Effector memory CD4-positive, alpha-beta T cell (primary cell): ENCODE results near the gene MAGI3.

Experiments used
- DNase-seq, 3 donors: peaks; one replicate each; pipeline ENCODE4 v3.0.0-alpha.2; 2020
- H3K27ac ChIP-seq: 2 replicates; pipeline ENCODE4 v1.7.0; 2013; ENCODE audit warnings: mild to moderate bottlenecking, low read length, moderate library complexity; ENCODE audit not compliant: insufficient read depth, poor library complexity, severe bottlenecking
- H3K27me3 ChIP-seq: replicated peaks from 2 replicates; pipeline ENCODE4 v1.7.0; 2013; ENCODE audit warnings: mild to moderate bottlenecking, low read length; ENCODE audit not compliant: insufficient read depth, control insufficient read depth, poor library complexity, severe bottlenecking
- H3K36me3 ChIP-seq: 2 replicates; pipeline ENCODE4 v1.7.0; 2013; ENCODE audit warnings: mild to moderate bottlenecking, low read length, moderate library complexity; ENCODE audit not compliant: control insufficient read depth, insufficient read depth
- H3K4me1 ChIP-seq: 2 replicates; pipeline ENCODE4 v1.7.0; 2013; ENCODE audit warnings: low read length, mild to moderate bottlenecking; ENCODE audit not compliant: control insufficient read depth, insufficient read depth, poor library complexity, severe bottlenecking
- H3K4me3 ChIP-seq: 2 replicates; pipeline ENCODE4 v1.7.0; 2013; ENCODE audit warnings: low read length, low read depth, mild to moderate bottlenecking; ENCODE audit not compliant: insufficient read depth, poor library complexity, severe bottlenecking
- H3K9me3 ChIP-seq: 2 replicates; pipeline ENCODE4 v1.7.0; 2013; ENCODE audit warnings: mild to moderate bottlenecking, low read length, moderate library complexity; ENCODE audit not compliant: control insufficient read depth

Gene MAGI3

GRCh38 chr1:113674591-113674990 lies 284.3 kb downstream of the MAGI3 start:
- Histone ChIP-seq H3K4me1 (no peaks in the 10 kb centered on the region), H3K27me3 (no peaks in the 10 kb centered on the region), H3K4me3 (no peak overlapping the region), H3K27ac (no peak overlapping the region), H3K9me3 (no peaks in the 10 kb centered on the region), H3K36me3 (no peaks in the 10 kb centered on the region)
- no peak for DNase-seq

GRCh38 chr1:113675302-113675701 lies 285.0 kb downstream of the MAGI3 start:
- H3K27ac ChIP-seq = no peak overlapping the region
- no peaks in the 10 kb centered on the region for H3K4me1 ChIP-seq
- H3K36me3 ChIP-seq = no peaks in the 10 kb centered on the region
- H3K4me3 ChIP-seq = no peak overlapping the region
- no peaks in the 10 kb centered on the region for H3K9me3 ChIP-seq
- no peak for DNase-seq
- H3K27me3 ChIP-seq = no peaks in the 10 kb centered on the region

GRCh38 chr1:113676524-113676923 lies 286.2 kb downstream of the MAGI3 start:
- Histone ChIP-seq H3K9me3 (no peaks in the 10 kb centered on the region), H3K27ac (no peak overlapping the region), H3K36me3 (no peaks in the 10 kb centered on the region), H3K4me1 (no peaks in the 10 kb centered on the region), H3K27me3 (no peaks in the 10 kb centered on the region), H3K4me3 (no peak overlapping the region)
- no peak for DNase-seq

GRCh38 chr1:113677250-113678158 lies 287.2 kb downstream of the MAGI3 start:
- no peaks in the 10 kb centered on the region for H3K36me3 ChIP-seq
- DNase-seq = no peak

GRCh38 chr1:113678159-113678469 lies 287.8 kb downstream of the MAGI3 start:
- Histone ChIP-seq H3K27ac (no peak overlapping the region), H3K27me3 (no peaks in the 10 kb centered on the region), H3K9me3 (no peaks in the 10 kb centered on the region), H3K4me3 (no peak overlapping the region), H3K4me1 (no peaks in the 10 kb centered on the region), H3K36me3 (no peaks in the 10 kb centered on the region)
- DNase-seq = no peak

More at GRCh38 chr1:113677250-113678158, 287.2 kb downstream of the MAGI3 start:
- no peak overlapping the region for H3K27ac ChIP-seq
- no peaks in the 10 kb centered on the region for H3K4me1 ChIP-seq
- no peak overlapping the region for H3K4me3 ChIP-seq
- H3K27me3 ChIP-seq = no peaks in the 10 kb centered on the region
- H3K9me3 ChIP-seq = no peaks in the 10 kb centered on the region

GRCh38 chr1:113681596-113682337 lies 291.5 kb downstream of the MAGI3 start:
- no peak for DNase-seq
- no peaks in the 10 kb centered on the region for H3K4me1 ChIP-seq
- H3K27me3 ChIP-seq = no peaks in the 10 kb centered on the region

GRCh38 chr1:113683384-113684152 lies 293.3 kb downstream of the MAGI3 start:
- Histone ChIP-seq H3K27ac (no peak overlapping the region), H3K36me3 (peaks cover 4% of the 10 kb centered on the region), H3K27me3 (no peaks in the 10 kb centered on the region), H3K4me3 (no peak overlapping the region), H3K4me1 (no peaks in the 10 kb centered on the region), H3K9me3 (no peaks in the 10 kb centered on the region)
- no peak for DNase-seq

More at GRCh38 chr1:113681596-113682337, 291.5 kb downstream of the MAGI3 start:
- no peak overlapping the region for H3K27ac ChIP-seq
- H3K9me3 ChIP-seq = no peaks in the 10 kb centered on the region
- H3K4me3 ChIP-seq = no peak overlapping the region
- peaks cover 4% of the 10 kb centered on the region for H3K36me3 ChIP-seq

GRCh38 chr1:113684153-113684541 lies 293.8 kb downstream of the MAGI3 start:
- no peak overlapping the region for H3K27ac ChIP-seq
- no peaks in the 10 kb centered on the region for H3K9me3 ChIP-seq
- no peak for DNase-seq
- H3K27me3 ChIP-seq = no peaks in the 10 kb centered on the region
- no peaks in the 10 kb centered on the region for H3K4me1 ChIP-seq
- H3K4me3 ChIP-seq = no peak overlapping the region
- H3K36me3 ChIP-seq = peaks cover 4% of the 10 kb centered on the region

GRCh38 chr1:113686891-113687618 lies 296.7 kb downstream of the MAGI3 start:
- no peak for DNase-seq
- Histone ChIP-seq H3K9me3 (no peaks in the 10 kb centered on the region), H3K27ac (no peak overlapping the region), H3K27me3 (no peaks in the 10 kb centered on the region), H3K36me3 (peaks cover 4% of the 10 kb centered on the region), H3K4me1 (no peaks in the 10 kb centered on the region), H3K4me3 (no peak overlapping the region)
